ENCODE results near the gene MYBPC3.

- TF ChIP-seq CTCF (IDR thresholded peaks at IDR 0.05) = no peak
- TF ChIP-seq POLR2A (IDR thresholded peaks at IDR 0.05) = no peak
Measured at GRCh38 chr11:47348131-47348802, 4.2 kb downstream of the MYBPC3 start.

All from thyroid gland (tissue), 4 donors.